Ishikawa (cell line): ENCODE data around the gene TSPY8.
"Not testable (repeated sequence)": the region's sequence is repeated elsewhere in the genome, so short reads cannot be mapped to it uniquely, and the experiment has no call there.

Experiments used
- CEBPB ChIP-seq: IDR thresholded peaks from 2 replicates; pipeline ENCODE4 v1.6.1; 2012
- CREB1 ChIP-seq: IDR thresholded peaks from 2 replicates; pipeline ENCODE4 v1.6.1; 2012; ENCODE audit warnings: low read depth
- EGR1 ChIP-seq: IDR thresholded peaks from 2 replicates; pipeline ENCODE4 v1.6.1; 2012
- EP300 ChIP-seq: IDR thresholded peaks from 2 replicates; pipeline ENCODE4 v1.6.1; 2012; ENCODE audit warnings: borderline replicate concordance
- FOXM1 ChIP-seq: IDR thresholded peaks from 2 replicates; pipeline ENCODE4 v1.6.1; 2012; ENCODE audit warnings: low read depth, borderline replicate concordance
- NFIC ChIP-seq: IDR thresholded peaks from 2 replicates; pipeline ENCODE4 v1.6.1; 2012
- RAD21 ChIP-seq: IDR thresholded peaks from 2 replicates; pipeline ENCODE4 v1.6.1; 2012; ENCODE audit warnings: low read depth
- TAF1 ChIP-seq: IDR thresholded peaks from 2 replicates; pipeline ENCODE4 v1.6.1; 2012; ENCODE audit warnings: low read depth, mild to moderate bottlenecking
- TCF12 ChIP-seq: IDR thresholded peaks from 2 replicates; pipeline ENCODE4 v1.6.1; 2012; ENCODE audit warnings: low read depth
- TEAD4 ChIP-seq: IDR thresholded peaks from 2 replicates; pipeline ENCODE4 v1.6.1; 2012
- USF1 ChIP-seq: IDR thresholded peaks from 2 replicates; pipeline ENCODE4 v1.6.1; 2012
- YY1 ChIP-seq: IDR thresholded peaks from 2 replicates; pipeline ENCODE4 v1.6.1; 2012; ENCODE audit warnings: low read depth
- ZBTB7A ChIP-seq: IDR thresholded peaks from 2 replicates; pipeline ENCODE4 v1.6.1; 2012; ENCODE audit warnings: low read depth
- TF ChIP-seq, protein P1 (sequence below): IDR thresholded peaks from 2 replicates; pipeline ENCODE4 v1.6.1; 2012; ENCODE audit warnings: low read depth, mild to moderate bottlenecking
- TF ChIP-seq, protein P2 (sequence below): IDR thresholded peaks from 2 replicates; pipeline ENCODE4 v1.6.1; 2012

TSPY8 gene, protein sequence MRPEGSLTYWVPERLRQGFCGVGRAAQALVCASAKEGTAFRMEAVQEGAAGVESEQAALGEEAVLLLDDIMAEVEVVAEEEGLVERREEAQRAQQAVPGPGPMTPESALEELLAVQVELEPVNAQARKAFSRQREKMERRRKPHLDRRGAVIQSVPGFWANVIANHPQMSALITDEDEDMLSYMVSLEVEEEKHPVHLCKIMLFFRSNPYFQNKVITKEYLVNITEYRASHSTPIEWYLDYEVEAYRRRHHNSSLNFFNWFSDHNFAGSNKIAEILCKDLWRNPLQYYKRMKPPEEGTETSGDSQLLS

GRCh38 chrY:9357497-9357896, at the start of gene TSPY8:
TSPY8 (plus strand) TSS chrY:9357797; CDS start chrY:9357843, 46 bp downstream.
- TF ChIP-seq RAD21, FOXM1: not testable (repeated sequence)
- TF ChIP-seq, protein P1, sequence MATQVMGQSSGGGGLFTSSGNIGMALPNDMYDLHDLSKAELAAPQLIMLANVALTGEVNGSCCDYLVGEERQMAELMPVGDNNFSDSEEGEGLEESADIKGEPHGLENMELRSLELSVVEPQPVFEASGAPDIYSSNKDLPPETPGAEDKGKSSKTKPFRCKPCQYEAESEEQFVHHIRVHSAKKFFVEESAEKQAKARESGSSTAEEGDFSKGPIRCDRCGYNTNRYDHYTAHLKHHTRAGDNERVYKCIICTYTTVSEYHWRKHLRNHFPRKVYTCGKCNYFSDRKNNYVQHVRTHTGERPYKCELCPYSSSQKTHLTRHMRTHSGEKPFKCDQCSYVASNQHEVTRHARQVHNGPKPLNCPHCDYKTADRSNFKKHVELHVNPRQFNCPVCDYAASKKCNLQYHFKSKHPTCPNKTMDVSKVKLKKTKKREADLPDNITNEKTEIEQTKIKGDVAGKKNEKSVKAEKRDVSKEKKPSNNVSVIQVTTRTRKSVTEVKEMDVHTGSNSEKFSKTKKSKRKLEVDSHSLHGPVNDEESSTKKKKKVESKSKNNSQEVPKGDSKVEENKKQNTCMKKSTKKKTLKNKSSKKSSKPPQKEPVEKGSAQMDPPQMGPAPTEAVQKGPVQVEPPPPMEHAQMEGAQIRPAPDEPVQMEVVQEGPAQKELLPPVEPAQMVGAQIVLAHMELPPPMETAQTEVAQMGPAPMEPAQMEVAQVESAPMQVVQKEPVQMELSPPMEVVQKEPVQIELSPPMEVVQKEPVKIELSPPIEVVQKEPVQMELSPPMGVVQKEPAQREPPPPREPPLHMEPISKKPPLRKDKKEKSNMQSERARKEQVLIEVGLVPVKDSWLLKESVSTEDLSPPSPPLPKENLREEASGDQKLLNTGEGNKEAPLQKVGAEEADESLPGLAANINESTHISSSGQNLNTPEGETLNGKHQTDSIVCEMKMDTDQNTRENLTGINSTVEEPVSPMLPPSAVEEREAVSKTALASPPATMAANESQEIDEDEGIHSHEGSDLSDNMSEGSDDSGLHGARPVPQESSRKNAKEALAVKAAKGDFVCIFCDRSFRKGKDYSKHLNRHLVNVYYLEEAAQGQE = not testable (repeated sequence)

DNA sequence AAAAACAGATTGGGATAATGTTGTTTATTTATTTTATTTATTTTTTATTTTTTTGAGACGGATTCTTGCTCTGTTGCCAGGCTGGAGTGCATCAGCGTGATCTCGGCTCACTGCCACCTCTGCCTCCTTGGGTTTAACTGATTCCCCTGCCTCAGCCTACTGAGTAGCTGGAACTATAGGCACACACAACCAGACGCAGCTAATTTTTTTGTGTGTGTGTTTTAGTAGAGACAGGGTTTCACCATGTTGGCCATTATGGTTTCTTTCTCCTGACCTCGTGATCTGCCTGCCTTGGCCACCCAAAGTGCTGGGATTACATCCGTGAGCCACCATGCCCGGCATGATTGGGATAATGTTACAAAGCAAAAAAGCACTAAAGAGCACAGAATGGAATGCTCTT, 36.6 kb upstream of the TSPY8 start:
- TF ChIP-seq CREB1 = no peak
- TF ChIP-seq TEAD4 = no peak
- TF ChIP-seq NFIC = no peak
- TF ChIP-seq ZBTB7A = no peak
- no peak for TF ChIP-seq TAF1
- no peak for TF ChIP-seq FOXM1
- no peak for TF ChIP-seq CEBPB
- no peak for TF ChIP-seq YY1
- TF ChIP-seq TCF12 = no peak
- TF ChIP-seq, protein P2, sequence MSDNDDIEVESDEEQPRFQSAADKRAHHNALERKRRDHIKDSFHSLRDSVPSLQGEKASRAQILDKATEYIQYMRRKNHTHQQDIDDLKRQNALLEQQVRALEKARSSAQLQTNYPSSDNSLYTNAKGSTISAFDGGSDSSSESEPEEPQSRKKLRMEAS = no peak
- no peak for TF ChIP-seq EGR1
- no peak for TF ChIP-seq RAD21
- no peak for TF ChIP-seq EP300
- no peak for TF ChIP-seq USF1
- TF ChIP-seq, protein P1 = no peak

GRCh38 chrY:9337164-9337563, 20.4 kb upstream of the TSPY8 start, which contains the start of gene TSPY4:
TSPY4 (plus strand) TSS chrY:9337464; CDS start chrY:9337510, 46 bp downstream.
- TF ChIP-seq CREB1, TCF12, CEBPB: not testable (repeated sequence)

GRCh38 chrY:9398121-9398520, 40.5 kb downstream of the TSPY8 start, which contains the start of gene TSPY3:
TSPY3 (plus strand) TSS chrY:9398421; CDS start chrY:9398467, 46 bp downstream.
- not testable (repeated sequence) for TF ChIP-seq FOXM1, NFIC
- TF ChIP-seq, protein P2 = not testable (repeated sequence)
